AG04450 (cell line): ENCODE data around the gene ZDHHC11. TPM values are rescaled to one million over a fixed set of nuclear protein-coding genes. Genes with fewer than 3 reads are reported as not detected.
"Not testable (repeated sequence)": the region's sequence is repeated elsewhere in the genome, so short reads cannot be mapped to it uniquely, and the experiment has no call there.

Experiments used
- CTCF ChIA-PET: fragments of 300-600, 350-600 bp; formaldehyde crosslinking; extraction: SDS; loops from one replicate; lab custom pipeline; 2022; ENCODE audit warnings: antibody characterized with exemption, inconsistent platforms; lab: Charles Lee
- POLR2A ChIA-PET: fragments of 350-600 bp; formaldehyde crosslinking; extraction: SDS; loops from one replicate; lab custom pipeline; 2021; ENCODE audit warnings: antibody characterized with exemption, inconsistent platforms; lab: Yijun Ruan, JAX
- DNase-seq: peaks from one replicate; pipeline ENCODE4 v3.0.0-alpha.2; 2011; ENCODE audit warnings: low read depth, low spot score
- H3K27ac ChIP-seq: one replicate; pipeline ENCODE4 v1.5.1; 2012; ENCODE audit warnings: low read depth, low read length, control low read depth
- H3K27me3 ChIP-seq: one replicate; pipeline ENCODE4 v1.6.0; 2012; ENCODE audit warnings: low read length; ENCODE audit not compliant: control insufficient read depth, insufficient read depth
- H3K4me3 ChIP-seq: 2 replicates; pipeline ENCODE4 v1.5.1; 2011; ENCODE audit warnings: mild to moderate bottlenecking, low read depth, low read length, control low read depth
- H3K9me3 ChIP-seq: 2 replicates; pipeline ENCODE4 v1.5.1; 2012; ENCODE audit warnings: low read length; ENCODE audit not compliant: control insufficient read depth, insufficient read depth
- polyA plus RNA-seq: library from polyadenylated mRNA; depleted of rRNA; stranded (reverse); fragments of >200 nt; gene quantifications from 2 replicates; pipeline ENCODE4 v1.2.3, GENCODE V29; 2011
- TF ChIP-seq, protein P1 (sequence below): IDR thresholded peaks from 2 replicates; pipeline ENCODE4 v1.5.1; 2011; ENCODE audit warnings: low read depth, low read length, control low read depth, inconsistent platforms

ZDHHC11 gene
- polyA plus RNA-seq, 1 experiment: 0.26 TPM

DNA sequence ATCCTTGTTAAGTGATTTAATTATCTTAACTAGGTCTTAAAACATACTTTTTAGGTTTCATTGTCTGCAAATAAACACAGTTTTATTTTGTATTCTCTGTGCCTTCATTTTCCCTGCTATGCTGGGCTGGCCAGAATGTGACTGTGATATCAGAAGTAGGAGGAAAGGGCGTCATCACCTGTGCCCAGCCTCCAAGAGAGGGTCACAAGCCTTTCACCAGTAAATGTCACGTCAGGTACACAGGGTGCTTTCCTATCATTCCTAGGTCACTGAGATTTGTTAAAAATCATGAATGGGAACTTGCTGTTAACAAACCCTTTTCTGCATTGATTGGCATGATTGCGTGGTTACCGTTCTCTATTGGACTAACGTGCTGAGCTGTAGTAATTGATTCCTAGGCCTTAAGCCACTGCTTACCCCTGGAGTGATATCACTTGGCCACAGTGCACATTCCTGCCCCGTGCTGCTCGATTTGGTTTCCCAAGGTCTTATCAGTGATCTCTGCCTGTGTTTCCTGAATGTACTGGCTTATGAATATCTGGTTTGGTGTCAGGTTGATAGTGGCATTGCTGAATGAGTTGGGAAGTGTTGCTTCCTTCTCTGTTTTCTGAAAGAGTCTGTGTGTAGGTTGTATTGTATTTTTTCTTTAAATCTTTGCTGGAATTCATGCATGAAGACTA, 14.7 kb downstream of the ZDHHC11 start:
- POLR2A ChIA-PET, H3K27ac ChIP-seq, DNase-seq, CTCF ChIA-PET, H3K9me3 ChIP-seq, H3K4me3 ChIP-seq, H3K27me3 ChIP-seq: not testable (repeated sequence)

DNA sequence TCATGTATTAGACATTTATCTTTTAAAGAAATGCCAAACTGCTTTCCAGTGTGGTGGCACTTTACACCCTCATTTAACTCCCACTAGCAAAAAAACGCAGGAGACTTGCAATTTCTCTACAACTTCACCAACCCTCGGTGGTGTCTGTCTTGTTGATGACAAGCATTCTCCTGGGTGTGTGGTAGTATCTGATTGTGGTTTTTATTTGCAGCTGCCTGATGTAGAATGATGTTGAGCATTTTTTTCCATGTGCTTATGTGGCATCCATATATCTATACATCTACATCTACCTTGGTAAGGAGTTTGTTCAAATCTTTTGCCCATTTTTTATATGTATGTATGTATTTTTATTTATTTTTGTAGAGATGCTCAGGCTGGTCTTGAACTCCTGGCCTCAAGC, 16.8 kb downstream of the ZDHHC11 start:
- H3K27me3 ChIP-seq, CTCF ChIA-PET, POLR2A ChIA-PET, H3K9me3 ChIP-seq, H3K4me3 ChIP-seq, DNase-seq, H3K27ac ChIP-seq: not testable (repeated sequence)

DNA sequence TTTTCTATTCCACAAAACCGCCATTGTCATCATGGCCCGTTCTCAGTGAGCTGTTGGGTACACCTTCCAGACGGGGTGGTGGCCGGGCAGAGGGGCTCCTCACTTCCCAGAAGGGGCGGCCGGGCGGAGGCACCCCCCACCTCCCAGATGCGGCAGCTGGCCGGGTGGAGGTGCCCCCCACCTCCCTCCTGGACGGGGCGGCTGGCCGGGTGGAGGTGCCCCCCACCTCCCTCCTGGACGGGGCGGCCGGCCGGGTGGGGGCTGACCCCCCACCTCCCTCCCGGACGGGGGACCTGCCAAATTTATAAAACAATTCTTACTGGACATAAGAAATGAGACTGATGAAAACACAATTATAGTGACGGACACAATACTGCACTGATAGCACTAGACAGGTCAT, 22.6 kb downstream of the ZDHHC11 start:
- POLR2A ChIA-PET, CTCF ChIA-PET, H3K27ac ChIP-seq, DNase-seq, H3K9me3 ChIP-seq, H3K4me3 ChIP-seq, H3K27me3 ChIP-seq: not testable (repeated sequence)

DNA sequence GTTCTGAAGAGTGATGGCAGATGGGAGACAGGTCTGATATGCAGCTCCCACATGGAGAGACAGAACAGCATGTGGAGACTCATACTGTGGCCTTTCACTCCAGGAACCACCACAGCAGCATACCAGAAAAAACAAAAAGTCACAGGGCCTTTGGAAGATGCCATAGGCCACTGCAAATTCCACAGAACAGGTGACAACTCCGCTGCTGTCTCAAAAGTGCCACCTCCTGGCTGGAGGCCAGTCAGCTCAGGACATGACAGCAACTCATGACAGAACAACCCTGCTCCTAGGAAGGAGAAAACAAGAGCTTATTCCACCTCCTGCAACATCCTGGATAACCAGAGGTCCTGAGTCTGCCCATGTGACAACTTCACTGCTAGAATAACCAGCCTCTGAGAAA, 25.2 kb downstream of the ZDHHC11 start:
- CTCF ChIA-PET, DNase-seq: not testable (repeated sequence)

DNA sequence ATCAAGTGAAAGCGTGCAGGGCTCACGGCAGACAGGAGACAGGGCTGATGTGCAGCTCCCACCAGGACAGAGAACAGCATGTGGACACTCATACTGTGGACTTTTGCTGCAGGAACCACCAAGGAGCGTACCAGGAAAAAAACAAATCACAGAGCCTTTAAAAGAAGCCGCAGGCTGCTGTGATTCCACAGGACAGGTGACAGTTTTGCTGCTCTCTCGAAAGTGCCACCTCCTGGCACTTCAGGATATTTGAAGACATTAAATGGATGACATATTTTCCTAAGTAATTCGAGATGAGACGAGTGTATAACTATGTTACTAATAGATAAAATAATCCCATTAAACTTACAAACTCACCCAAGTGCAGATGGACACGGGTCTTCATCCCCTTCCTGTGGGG, 29.3 kb downstream of the ZDHHC11 start:
- ChIA-PET CTCF (no interaction called here), POLR2A (no interaction called here)
- DNase-seq: no peak
- H3K9me3 ChIP-seq: no peaks in the 10 kb centered on the region
- H3K4me3 ChIP-seq: no peak overlapping the region
- no peak overlapping the region for H3K27ac ChIP-seq
- TF ChIP-seq, protein P1, sequence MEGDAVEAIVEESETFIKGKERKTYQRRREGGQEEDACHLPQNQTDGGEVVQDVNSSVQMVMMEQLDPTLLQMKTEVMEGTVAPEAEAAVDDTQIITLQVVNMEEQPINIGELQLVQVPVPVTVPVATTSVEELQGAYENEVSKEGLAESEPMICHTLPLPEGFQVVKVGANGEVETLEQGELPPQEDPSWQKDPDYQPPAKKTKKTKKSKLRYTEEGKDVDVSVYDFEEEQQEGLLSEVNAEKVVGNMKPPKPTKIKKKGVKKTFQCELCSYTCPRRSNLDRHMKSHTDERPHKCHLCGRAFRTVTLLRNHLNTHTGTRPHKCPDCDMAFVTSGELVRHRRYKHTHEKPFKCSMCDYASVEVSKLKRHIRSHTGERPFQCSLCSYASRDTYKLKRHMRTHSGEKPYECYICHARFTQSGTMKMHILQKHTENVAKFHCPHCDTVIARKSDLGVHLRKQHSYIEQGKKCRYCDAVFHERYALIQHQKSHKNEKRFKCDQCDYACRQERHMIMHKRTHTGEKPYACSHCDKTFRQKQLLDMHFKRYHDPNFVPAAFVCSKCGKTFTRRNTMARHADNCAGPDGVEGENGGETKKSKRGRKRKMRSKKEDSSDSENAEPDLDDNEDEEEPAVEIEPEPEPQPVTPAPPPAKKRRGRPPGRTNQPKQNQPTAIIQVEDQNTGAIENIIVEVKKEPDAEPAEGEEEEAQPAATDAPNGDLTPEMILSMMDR: no peak
- peaks cover 5% of the 10 kb centered on the region for H3K27me3 ChIP-seq

More for the DNA sequence above, 25.2 kb downstream of the ZDHHC11 start:
- H3K27me3 ChIP-seq, H3K27ac ChIP-seq, POLR2A ChIA-PET, H3K4me3 ChIP-seq, H3K9me3 ChIP-seq: not testable (repeated sequence)

DNA sequence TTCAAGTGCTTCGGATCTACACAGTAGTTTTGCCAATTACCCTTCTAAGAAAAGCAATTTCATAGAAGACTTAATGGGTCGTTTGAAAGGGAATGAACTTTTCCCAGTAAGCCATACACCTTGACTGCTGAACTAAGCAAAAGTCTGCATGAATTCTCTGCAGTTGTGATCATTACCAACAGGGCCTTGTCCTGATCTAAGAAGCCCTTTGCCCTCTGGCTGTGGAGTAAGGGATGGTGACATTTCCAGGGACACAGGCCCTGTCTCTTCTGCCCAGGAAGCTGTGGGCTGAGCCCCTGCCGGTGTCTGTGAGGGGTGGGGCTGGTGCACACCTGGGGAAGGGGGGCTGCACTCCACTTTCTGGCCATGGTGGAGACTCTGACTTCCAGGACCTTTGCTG, 30.5 kb downstream of the ZDHHC11 start:
- no peaks in the 10 kb centered on the region for H3K9me3 ChIP-seq
- DNase-seq: no peak
- POLR2A ChIA-PET: no interaction called here
- H3K27ac ChIP-seq: no peak overlapping the region
- TF ChIP-seq, protein P1: no peak
- no peak overlapping the region for H3K4me3 ChIP-seq
- H3K27me3 ChIP-seq: peaks cover 8% of the 10 kb centered on the region
- CTCF ChIA-PET: no interaction called here

DNA sequence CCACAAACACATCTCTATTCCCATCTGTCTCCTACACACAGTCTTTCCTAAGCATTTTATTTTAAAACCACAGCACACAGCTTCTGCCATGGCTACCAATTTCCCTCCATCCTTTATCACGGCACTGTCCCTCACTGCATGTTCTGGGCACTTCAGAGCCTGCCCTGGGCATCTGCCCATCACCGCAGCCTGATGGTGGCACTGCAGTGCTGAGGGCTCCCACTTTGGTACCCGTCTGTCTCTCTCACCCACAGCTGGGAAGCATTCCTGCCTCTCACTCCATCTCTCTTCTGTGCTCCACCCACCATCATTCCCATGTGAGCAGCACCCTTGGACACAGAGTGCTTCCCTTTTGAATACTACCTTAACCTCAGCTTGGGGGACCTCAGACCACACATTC, 31.7 kb downstream of the ZDHHC11 start:
- ChIA-PET CTCF (no interaction called here), POLR2A (no interaction called here)
- H3K27ac ChIP-seq: no peak overlapping the region
- DNase-seq: no peak
- H3K4me3 ChIP-seq: no peak overlapping the region
- H3K9me3 ChIP-seq: no peaks in the 10 kb centered on the region
- H3K27me3 ChIP-seq: peaks cover 8% of the 10 kb centered on the region
- TF ChIP-seq, protein P1: no peak
